Ammon's horn (tissue), 1 donor: Measurements from ENCODE around the gene PSG2.
"Not testable (repeated sequence)": the region's sequence is repeated elsewhere in the genome, so short reads cannot be mapped to it uniquely, and the experiment has no call there.

Experiments used
- DNase-seq: peaks from one replicate; pipeline ENCODE4 v3.0.0-alpha.2; 2016; ENCODE audit warnings: low spot score

The PSG2 gene

GRCh38 chr19:43077881-43078280, 4.6 kb downstream of the PSG2 start:
- DNase-seq = not testable (repeated sequence)

GRCh38 chr19:43062418-43062817, 20.1 kb downstream of the PSG2 start:
- DNase-seq = not testable (repeated sequence)

DNA sequence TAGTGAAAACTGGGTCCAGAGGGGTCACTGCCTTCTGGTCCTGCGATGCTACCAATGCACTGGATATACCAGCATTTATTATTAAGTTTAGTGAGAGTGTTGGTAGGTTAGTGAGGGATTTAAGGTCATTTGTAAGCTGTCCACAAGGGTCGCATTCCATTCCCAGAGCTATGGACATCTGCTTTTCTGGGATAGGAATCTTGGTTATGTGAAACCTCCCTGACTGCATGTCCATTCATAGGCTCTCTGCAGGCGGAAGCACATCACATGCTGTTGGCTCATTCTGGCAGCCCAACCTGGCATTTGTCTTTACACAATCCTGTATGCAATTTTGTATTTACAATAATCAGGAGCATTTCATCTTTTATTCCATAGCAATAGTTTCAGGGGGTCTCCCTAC, 21.2 kb downstream of the PSG2 start:
- not testable (repeated sequence) for DNase-seq

DNA sequence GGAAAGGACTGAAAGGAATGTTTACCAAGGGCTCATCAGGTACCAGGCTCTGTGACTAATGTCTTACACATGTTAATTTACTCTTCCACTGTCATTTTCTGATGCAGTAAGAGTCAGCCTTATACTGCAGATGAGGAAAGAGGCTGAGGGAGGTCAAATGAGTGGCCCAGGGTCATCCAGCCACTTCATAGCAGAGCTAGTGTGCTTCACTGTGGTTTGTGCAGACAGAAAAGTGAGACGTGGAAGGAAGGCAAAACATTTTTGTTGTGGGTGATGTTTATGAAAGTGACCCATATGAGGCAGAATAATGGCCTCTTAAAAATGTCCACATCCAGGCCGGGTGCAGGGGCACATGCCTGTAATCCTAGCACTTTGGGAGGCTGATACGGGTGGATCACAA, 22.2 kb downstream of the PSG2 start:
- DNase-seq = not testable (repeated sequence)

- DNase-seq = not testable (repeated sequence)
Measured at GRCh38 chr19:43059482-43059881, 23.0 kb downstream of the PSG2 start.

GRCh38 chr19:43058440-43058839, 24.1 kb downstream of the PSG2 start:
- DNase-seq = not testable (repeated sequence)

- not testable (repeated sequence) for DNase-seq
Measured at GRCh38 chr19:43047966-43048365, 34.5 kb downstream of the PSG2 start.

- not testable (repeated sequence) for DNase-seq
Measured at GRCh38 chr19:43046578-43046977, 35.9 kb downstream of the PSG2 start.

- DNase-seq = not testable (repeated sequence)
Measured at GRCh38 chr19:43043492-43044180, 38.9 kb downstream of the PSG2 start.

GRCh38 chr19:43031645-43032044, 50.9 kb downstream of the PSG2 start:
- DNase-seq = not testable (repeated sequence)

DNA sequence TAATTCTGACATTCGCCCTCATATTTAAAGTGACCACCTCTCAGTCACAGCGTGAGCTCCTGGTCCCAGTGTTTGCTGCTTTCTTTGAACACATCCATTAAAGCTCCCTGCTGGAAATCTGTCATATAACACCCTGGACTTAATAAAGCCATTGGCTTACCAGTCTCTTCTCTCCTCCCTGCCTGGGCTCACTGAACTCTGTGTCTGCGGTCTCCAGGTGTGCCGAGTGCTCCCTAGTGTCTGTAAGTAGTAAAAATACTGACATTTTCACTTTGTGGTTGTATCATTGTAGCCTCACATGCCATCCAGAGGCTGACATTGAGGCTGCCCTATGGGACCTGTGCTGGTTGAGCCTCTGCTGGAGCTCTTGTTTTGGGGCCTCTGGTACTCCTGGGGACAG, 53.6 kb downstream of the PSG2 start:
- no peak for DNase-seq

GRCh38 chr19:43027985-43028384, 54.5 kb downstream of the PSG2 start:
- not testable (repeated sequence) for DNase-seq

DNA sequence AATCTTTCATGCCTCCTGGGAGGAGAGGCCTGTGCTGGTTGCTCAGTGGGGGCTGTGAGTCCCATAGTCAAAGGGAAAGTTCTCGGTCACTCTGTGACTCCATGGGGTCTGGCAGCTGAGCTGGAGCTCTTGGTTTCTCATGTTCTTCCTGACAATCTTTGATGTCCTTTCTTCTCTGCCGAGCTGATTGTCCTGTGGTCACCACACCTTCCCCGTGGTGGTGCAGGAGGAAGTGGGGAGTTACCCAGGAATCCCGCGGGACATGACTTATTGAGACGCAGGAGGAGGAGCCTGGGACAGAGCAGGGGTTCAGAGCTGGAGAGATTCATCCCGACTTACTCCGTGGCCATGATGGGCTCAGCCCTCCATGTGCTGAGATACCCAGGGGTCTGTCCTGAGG, 55.4 kb downstream of the PSG2 start:
- not testable (repeated sequence) for DNase-seq

DNA sequence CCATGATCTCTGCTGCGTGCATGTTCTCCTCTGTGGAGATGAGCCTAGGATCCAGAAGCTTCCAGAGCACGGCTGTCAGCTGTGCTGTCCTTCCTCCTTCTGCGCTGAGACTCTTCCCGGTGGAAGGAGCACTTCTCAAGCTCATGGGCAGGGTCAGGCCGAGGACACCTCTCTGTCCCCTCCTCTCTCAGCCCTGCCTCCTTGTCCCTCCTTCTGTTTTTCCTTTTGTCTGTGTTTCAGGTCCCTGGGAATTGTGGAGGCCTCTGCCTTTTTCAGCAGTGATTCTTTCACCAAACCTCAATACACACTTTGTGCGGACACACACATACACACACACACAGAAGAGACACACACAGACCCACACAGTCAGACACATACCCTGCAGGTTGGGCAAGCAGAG, 56.1 kb downstream of the PSG2 start, which contains the start of gene PSG11:
Gene PSG11 (minus strand): TSS at position 101 of the 400 bp plus-strand sequence. CDS start 97 bp downstream, at position 4.
- not testable (repeated sequence) for DNase-seq

GRCh38 chr19:43022098-43022497, 60.4 kb downstream of the PSG2 start:
- not testable (repeated sequence) for DNase-seq

DNA sequence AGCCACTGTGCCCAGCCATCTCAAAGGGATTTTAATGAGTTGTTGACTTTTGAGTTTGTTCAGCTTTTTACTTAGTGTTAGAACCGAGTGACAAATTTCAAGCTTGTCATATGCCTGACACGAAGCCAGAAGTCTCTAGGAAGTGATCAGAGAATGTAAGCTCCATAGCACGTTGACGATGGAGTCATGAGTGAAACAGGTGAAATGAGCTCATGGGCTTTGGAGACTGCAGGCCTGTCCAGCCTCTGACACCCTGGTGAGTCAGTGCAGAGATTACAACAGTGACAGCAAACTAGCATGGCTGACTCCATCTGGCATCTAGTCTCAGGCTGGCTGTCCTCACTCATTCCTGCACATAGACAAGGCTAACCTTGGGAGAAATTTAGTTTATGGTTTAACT, 60.9 kb downstream of the PSG2 start:
- not testable (repeated sequence) for DNase-seq

DNA sequence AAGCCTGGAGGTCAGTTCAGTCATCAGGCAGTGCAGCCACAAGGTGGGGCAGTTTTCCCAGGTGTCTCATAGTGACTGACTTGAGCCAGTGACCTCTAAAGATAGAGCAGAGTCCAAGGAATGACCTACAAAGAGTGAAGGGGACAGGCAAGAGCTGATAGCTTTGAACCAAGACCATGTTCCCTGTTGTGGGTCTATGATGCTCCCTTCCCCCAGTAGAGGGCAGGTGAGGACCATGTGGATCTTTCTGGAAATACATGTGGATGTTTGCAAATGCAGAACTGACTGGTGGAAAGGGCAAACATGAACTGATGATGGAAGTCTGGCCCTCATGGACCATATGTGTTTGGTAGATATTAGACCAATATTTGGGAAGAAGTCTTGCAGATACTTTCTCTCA, 62.9 kb downstream of the PSG2 start:
- DNase-seq = not testable (repeated sequence)
